Measurements from ENCODE around the gene PCDH15.

The PCDH15 gene

GRCh38 chr10:54682554-54682953 lies 118.5 kb downstream of the PCDH15 start:
- H3K9me3 ChIP-seq (ENCODE audit: insufficient read depth, low read depth, low read length) = no peaks in the 10 kb centered on the region
- no peak overlapping the region for H3K4me3 ChIP-seq (ENCODE audit: low read length, poor library complexity, severe bottlenecking)
- no peaks in the 10 kb centered on the region for H3K27me3 ChIP-seq (ENCODE audit: insufficient read depth, low read length, poor library complexity, severe bottlenecking)
- H2AFZ ChIP-seq (ENCODE audit: low read length) = no peak overlapping the region
- TF ChIP-seq, protein P1, sequence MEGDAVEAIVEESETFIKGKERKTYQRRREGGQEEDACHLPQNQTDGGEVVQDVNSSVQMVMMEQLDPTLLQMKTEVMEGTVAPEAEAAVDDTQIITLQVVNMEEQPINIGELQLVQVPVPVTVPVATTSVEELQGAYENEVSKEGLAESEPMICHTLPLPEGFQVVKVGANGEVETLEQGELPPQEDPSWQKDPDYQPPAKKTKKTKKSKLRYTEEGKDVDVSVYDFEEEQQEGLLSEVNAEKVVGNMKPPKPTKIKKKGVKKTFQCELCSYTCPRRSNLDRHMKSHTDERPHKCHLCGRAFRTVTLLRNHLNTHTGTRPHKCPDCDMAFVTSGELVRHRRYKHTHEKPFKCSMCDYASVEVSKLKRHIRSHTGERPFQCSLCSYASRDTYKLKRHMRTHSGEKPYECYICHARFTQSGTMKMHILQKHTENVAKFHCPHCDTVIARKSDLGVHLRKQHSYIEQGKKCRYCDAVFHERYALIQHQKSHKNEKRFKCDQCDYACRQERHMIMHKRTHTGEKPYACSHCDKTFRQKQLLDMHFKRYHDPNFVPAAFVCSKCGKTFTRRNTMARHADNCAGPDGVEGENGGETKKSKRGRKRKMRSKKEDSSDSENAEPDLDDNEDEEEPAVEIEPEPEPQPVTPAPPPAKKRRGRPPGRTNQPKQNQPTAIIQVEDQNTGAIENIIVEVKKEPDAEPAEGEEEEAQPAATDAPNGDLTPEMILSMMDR (conservative IDR thresholded peaks at IDR 0.05; ENCODE audit: low read length) = no peak
- TF ChIP-seq EZH2phosphoT487 (IDR thresholded peaks at IDR 0.05; ENCODE audit: borderline replicate concordance) = no peak
- H3F3A ChIP-seq (ENCODE audit: low read depth) = no peaks in the 10 kb centered on the region
- H3K9ac ChIP-seq (ENCODE audit: low read depth, low read length, poor library complexity, severe bottlenecking) = no peak overlapping the region
- H3K79me2 ChIP-seq (ENCODE audit: insufficient read depth, low read length) = no peaks in the 10 kb centered on the region
- no peaks in the 10 kb centered on the region for H3K36me3 ChIP-seq (ENCODE audit: insufficient read depth, low read length)
- H3K4me2 ChIP-seq (ENCODE audit: low read depth, low read length, poor library complexity, severe bottlenecking) = no peak overlapping the region
- no peaks in the 10 kb centered on the region for H4K20me1 ChIP-seq (ENCODE audit: insufficient read depth, low read length, poor library complexity, severe bottlenecking)
- H3K9me2 ChIP-seq (replicated peaks; ENCODE audit: low read depth, low read length) = no peaks in the 10 kb centered on the region
- no peaks in the 10 kb centered on the region for H3K4me1 ChIP-seq (ENCODE audit: insufficient read depth, low read length, poor library complexity, severe bottlenecking)

DNA sequence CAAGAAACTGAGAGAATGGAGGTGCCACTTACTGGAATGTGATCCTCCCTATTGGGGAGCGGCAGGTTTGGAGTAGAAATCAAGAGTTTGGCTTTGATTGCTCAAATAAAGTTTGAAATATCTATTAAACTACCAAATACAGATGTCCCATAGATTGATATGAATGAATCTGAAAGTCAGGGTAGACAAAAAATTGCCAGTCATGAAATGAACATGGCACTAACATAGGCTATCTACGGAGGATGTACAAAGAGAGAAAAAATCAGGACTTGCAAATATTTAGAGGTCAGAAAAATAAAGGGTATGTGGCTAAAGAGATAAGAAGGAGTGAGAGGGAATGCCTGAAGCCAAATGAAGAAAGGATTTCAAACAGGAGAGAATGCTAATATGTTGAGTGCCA lies 119.9 kb downstream of the PCDH15 start:
- Histone ChIP-seq H3K4me3 (ENCODE audit: low read length, poor library complexity, severe bottlenecking) (no peak overlapping the region), H3K4me1 (ENCODE audit: insufficient read depth, low read length, poor library complexity, severe bottlenecking) (no peaks in the 10 kb centered on the region), H2AFZ (ENCODE audit: low read length) (no peak overlapping the region), H3K79me2 (ENCODE audit: insufficient read depth, low read length) (no peaks in the 10 kb centered on the region), H3K9ac (ENCODE audit: low read depth, low read length, poor library complexity, severe bottlenecking) (no peak overlapping the region), H3K4me2 (ENCODE audit: low read depth, low read length, poor library complexity, severe bottlenecking) (no peak overlapping the region), H3F3A (ENCODE audit: low read depth) (no peaks in the 10 kb centered on the region), H3K9me3 (ENCODE audit: insufficient read depth, low read depth, low read length) (no peaks in the 10 kb centered on the region), H3K36me3 (ENCODE audit: insufficient read depth, low read length) (no peaks in the 10 kb centered on the region), H3K27me3 (ENCODE audit: insufficient read depth, low read length, poor library complexity, severe bottlenecking) (no peaks in the 10 kb centered on the region), H3K9me2 (replicated peaks; ENCODE audit: low read depth, low read length) (no peaks in the 10 kb centered on the region), H4K20me1 (ENCODE audit: insufficient read depth, low read length, poor library complexity, severe bottlenecking) (no peaks in the 10 kb centered on the region)
- no peak for TF ChIP-seq EZH2phosphoT487 (IDR thresholded peaks at IDR 0.05; ENCODE audit: borderline replicate concordance)
- TF ChIP-seq, protein P1 (conservative IDR thresholded peaks at IDR 0.05; ENCODE audit: low read length) = no peak

GRCh38 chr10:54667136-54667535 lies 133.9 kb downstream of the PCDH15 start:
- H3F3A ChIP-seq (ENCODE audit: low read depth) = no peaks in the 10 kb centered on the region
- no peaks in the 10 kb centered on the region for H3K9me2 ChIP-seq (replicated peaks; ENCODE audit: low read depth, low read length)
- no peak overlapping the region for H3K4me3 ChIP-seq (ENCODE audit: low read length, poor library complexity, severe bottlenecking)
- H3K9me3 ChIP-seq (ENCODE audit: insufficient read depth, low read depth, low read length) = no peaks in the 10 kb centered on the region
- no peaks in the 10 kb centered on the region for H3K4me1 ChIP-seq (ENCODE audit: insufficient read depth, low read length, poor library complexity, severe bottlenecking)
- H2AFZ ChIP-seq (ENCODE audit: low read length) = no peak overlapping the region
- no peaks in the 10 kb centered on the region for H3K27me3 ChIP-seq (ENCODE audit: insufficient read depth, low read length, poor library complexity, severe bottlenecking)
- no peak overlapping the region for H3K4me2 ChIP-seq (ENCODE audit: low read depth, low read length, poor library complexity, severe bottlenecking)
- no peaks in the 10 kb centered on the region for H4K20me1 ChIP-seq (ENCODE audit: insufficient read depth, low read length, poor library complexity, severe bottlenecking)
- no peak for TF ChIP-seq EZH2phosphoT487 (IDR thresholded peaks at IDR 0.05; ENCODE audit: borderline replicate concordance)
- TF ChIP-seq, protein P1 (conservative IDR thresholded peaks at IDR 0.05; ENCODE audit: low read length) = no peak
- no peaks in the 10 kb centered on the region for H3K79me2 ChIP-seq (ENCODE audit: insufficient read depth, low read length)
- no peaks in the 10 kb centered on the region for H3K36me3 ChIP-seq (ENCODE audit: insufficient read depth, low read length)
- H3K9ac ChIP-seq (ENCODE audit: low read depth, low read length, poor library complexity, severe bottlenecking) = no peak overlapping the region

Measured in Loucy (cell line).